HUES64 (cell line): ENCODE data around the gene OR6A2. TPM values are rescaled to one million over a fixed set of nuclear protein-coding genes. Genes with fewer than 3 reads are reported as not detected.

Experiments used
- H3K27ac ChIP-seq: 2 replicates; pipeline ENCODE4 v1.7.0; 2013; ENCODE audit warnings: low read depth, low read length, inconsistent platforms
- H3K27me3 ChIP-seq: 2 replicates; pipeline ENCODE4 v1.6.1; 2013; ENCODE audit warnings: mild to moderate bottlenecking, low read length; ENCODE audit not compliant: insufficient read depth
- H3K36me3 ChIP-seq: 2 replicates; pipeline ENCODE4 v1.6.1; 2013; ENCODE audit warnings: mild to moderate bottlenecking, low read length; ENCODE audit not compliant: insufficient read depth
- H3K4me1 ChIP-seq: 2 replicates; pipeline ENCODE4 v1.6.1; 2013; ENCODE audit warnings: mild to moderate bottlenecking, low read length, moderate library complexity; ENCODE audit not compliant: insufficient read depth
- H3K4me3 ChIP-seq: 2 replicates; pipeline ENCODE4 v1.5.1; 2013; ENCODE audit warnings: mild to moderate bottlenecking, low read length, moderate library complexity
- H3K9ac ChIP-seq: 2 replicates; pipeline ENCODE4 v1.6.1; 2013; ENCODE audit warnings: mild to moderate bottlenecking, low read depth, low read length
- H3K9me3 ChIP-seq: 2 replicates; pipeline ENCODE4 v1.6.1; 2013; ENCODE audit warnings: low read depth, low read length; ENCODE audit not compliant: insufficient read depth
- WGBS: fragments of 150-250, 120-280 bp; methylation state at CpG from one replicate; pipeline ENCODE4 v1.1.7; 2013; ENCODE audit warnings: missing lambda C conversion rate; 5-methylcytosine and 5-hydroxymethylcytosine counted together
- polyA plus RNA-seq, 2 experiments: library from polyadenylated mRNA; stranded (reverse); fragments of 50-300 nt; gene quantifications; one replicate each; pipeline ENCODE4 v1.2.3, GENCODE V29; 2013

Gene OR6A2
- polyA plus RNA-seq (2013, experiment 1 of 2) = not detected
- polyA plus RNA-seq (2013, experiment 2 of 2) = not detected

DNA sequence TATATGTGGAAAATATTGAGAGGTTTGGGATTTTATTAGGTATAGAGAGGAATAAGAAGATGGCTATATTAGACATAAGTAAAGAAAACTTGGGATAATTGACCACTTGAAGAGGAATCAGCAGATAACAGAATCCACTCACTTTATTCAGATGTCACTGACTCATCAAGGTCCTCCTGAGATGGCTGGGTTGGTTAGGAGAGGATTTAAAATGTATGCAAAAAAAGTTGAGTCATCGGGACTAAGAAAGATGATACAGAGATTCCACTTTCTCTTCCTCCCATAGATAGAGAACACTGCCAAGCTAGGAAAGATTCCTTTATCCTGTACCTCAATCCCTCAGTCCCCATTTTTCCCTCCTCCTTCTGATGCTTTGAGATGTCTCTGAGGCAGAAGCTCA, at the start of gene OR6A2:
Gene OR6A2 (minus strand): TSS at position 288 of the 400 bp plus-strand sequence. CDS start 3,981 bp downstream, outside the sequence.
- H3K36me3 ChIP-seq = no peaks in the 10 kb centered on the region
- H3K27ac ChIP-seq = peak within 1 kb of the TSS; percentile 66; the same call in 1 of the 2 replicates
- 100% methylated on average over 1 of the region's 1 CpG for WGBS
- no peaks in the 10 kb centered on the region for H3K4me1 ChIP-seq
- H3K4me3 ChIP-seq = no peak within 1 kb of the TSS
- no peak within 1 kb of the TSS for H3K9ac ChIP-seq
- H3K27me3 ChIP-seq = no peaks in the 10 kb centered on the region
- H3K9me3 ChIP-seq = peaks cover 16% of the 10 kb centered on the region

DNA sequence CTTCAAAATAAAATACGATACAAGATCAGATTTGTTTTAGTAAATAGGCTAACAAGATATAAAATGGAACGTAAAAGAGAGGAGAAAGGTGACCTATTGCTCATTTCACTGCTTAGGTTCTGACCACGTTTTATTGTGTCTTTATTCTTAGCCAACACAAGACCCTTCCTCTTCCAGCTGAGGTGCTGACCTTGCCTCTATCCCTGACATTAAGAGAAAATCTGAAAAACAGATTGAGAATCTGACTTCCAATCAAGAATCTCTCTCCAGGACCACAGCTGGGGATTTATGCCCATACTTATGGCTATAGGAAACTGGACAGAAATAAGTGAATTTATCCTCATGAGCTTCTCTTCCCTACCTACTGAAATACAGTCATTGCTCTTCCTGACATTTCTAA, 45.9 kb upstream of the OR6A2 start, which contains the start of gene OR10A5:
Gene OR10A5 (plus strand): TSS at position 301 of the 400 bp plus-strand sequence. CDS start 0 bp downstream, at position 301.
- Histone ChIP-seq H3K27me3 (no peaks in the 10 kb centered on the region), H3K9me3 (peaks cover 9% of the 10 kb centered on the region; the same call in 1 of the 2 replicates)
- WGBS = 96% methylated on average over 3 of the region's 3 CpGs

DNA sequence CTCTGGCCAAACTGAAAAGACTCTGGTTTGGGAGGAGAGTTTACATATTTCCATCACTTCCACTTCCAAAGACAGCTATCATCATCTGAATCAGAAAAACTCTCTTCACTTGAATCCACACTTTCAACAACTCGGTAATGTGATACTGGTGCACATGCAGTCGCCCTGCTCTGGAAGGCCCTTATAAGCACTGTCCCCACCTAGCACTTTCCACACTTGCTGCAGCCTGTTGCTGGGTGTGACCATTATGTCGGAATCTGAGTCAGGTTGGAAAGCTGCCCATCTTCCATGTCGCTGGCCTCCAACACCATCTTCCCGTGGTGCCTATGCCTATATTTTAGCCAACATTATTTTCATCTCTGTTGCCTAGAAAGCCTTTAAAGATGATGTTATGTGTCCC, 44.9 kb upstream of the OR6A2 start:
- H3K36me3 ChIP-seq = no peaks in the 10 kb centered on the region
- no peaks in the 10 kb centered on the region for H3K27me3 ChIP-seq
- no peak overlapping the region for H3K9ac ChIP-seq
- H3K4me1 ChIP-seq = peaks cover 17% of the 10 kb centered on the region
- no peak overlapping the region for H3K4me3 ChIP-seq
- WGBS = 96% methylated on average over 5 of the region's 5 CpGs
- H3K9me3 ChIP-seq = peaks cover 9% of the 10 kb centered on the region; the same call in 1 of the 2 replicates
- peak overlapping the region; percentile 74; the same call in 1 of the 2 replicates for H3K27ac ChIP-seq

More for the DNA sequence above, 45.9 kb upstream of the OR6A2 start, which contains the start of gene OR10A5:
- Histone ChIP-seq H3K4me3 (no peak within 1 kb of the TSS), H3K36me3 (no peaks in the 10 kb centered on the region), H3K9ac (no peak within 1 kb of the TSS), H3K27ac (no peak within 1 kb of the TSS), H3K4me1 (peaks cover 17% of the 10 kb centered on the region)

DNA sequence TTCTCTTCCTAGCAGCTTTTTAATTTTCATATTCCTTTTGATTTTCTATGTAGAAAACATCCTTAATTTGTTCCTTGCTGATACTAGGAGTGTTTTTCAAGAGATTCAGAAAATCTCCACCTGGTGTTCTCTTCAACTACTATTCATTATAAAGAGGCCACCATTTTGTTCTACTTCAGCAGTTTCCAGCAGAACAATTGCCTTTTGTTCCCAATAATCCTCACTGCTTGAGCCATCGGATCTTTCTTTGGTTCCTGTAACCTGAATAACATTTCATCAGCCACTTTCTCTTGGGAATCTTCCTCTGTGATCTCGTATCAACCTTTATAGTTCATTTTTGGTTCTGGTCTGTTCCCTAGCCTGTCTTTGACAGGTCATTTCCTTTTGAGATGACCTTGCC, 44.2 kb upstream of the OR6A2 start:
- 67% methylated on average over 2 of the region's 2 CpGs for WGBS
- no peak overlapping the region for H3K9ac ChIP-seq

DNA sequence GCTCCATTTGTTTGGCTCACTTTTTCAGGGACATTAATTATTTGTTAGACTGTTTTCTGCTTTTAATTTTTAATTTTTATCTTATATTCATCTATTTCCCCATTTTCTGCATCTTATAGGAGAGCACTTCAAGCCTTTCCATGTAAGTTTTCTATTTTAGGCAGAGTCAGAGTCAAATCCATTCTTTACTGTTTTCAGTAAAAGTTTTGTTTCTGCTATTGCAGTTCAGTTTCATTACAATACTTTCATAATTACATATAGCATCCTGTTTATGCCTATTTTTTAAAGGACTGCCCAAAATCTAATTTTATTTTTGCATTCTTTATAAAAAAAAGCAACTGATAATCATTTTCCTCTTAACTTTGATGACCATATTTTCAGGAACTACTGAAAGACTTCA, 42.2 kb upstream of the OR6A2 start:
- Histone ChIP-seq H3K9me3 (peaks cover 9% of the 10 kb centered on the region; the same call in 1 of the 2 replicates), H3K27me3 (no peaks in the 10 kb centered on the region), H3K4me1 (peaks cover 10% of the 10 kb centered on the region), H3K4me3 (no peak overlapping the region), H3K36me3 (no peaks in the 10 kb centered on the region), H3K27ac (no peak overlapping the region), H3K9ac (no peak overlapping the region)

More for the DNA sequence above, 44.2 kb upstream of the OR6A2 start:
- peaks cover 9% of the 10 kb centered on the region; the same call in 1 of the 2 replicates for H3K9me3 ChIP-seq
- no peaks in the 10 kb centered on the region for H3K36me3 ChIP-seq
- H3K4me1 ChIP-seq = peaks cover 17% of the 10 kb centered on the region
- H3K27ac ChIP-seq = peak overlapping the region; percentile 74; the same call in 1 of the 2 replicates
- no peak overlapping the region for H3K4me3 ChIP-seq
- no peaks in the 10 kb centered on the region for H3K27me3 ChIP-seq

DNA sequence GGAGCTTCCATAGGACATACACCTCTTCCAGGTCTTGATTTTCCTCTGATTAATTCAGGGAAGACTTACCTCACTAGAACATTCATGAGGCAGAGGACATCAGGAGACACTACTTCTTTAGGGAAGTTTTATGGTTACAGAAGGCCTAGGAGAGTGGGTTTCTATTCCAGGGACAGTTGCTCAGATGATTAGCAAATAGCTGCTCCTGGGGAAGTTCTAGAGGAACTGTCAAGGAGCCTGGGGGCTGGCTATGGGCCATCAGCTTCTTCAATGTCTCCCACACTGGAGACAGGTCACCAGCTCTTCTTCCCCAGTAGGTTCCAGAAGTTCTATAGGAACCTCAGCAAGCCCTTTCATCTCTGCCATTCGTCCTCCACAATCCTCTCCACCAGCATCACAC, 34.5 kb upstream of the OR6A2 start:
- Histone ChIP-seq H3K4me1 (no peaks in the 10 kb centered on the region), H3K9ac (no peak overlapping the region), H3K36me3 (no peaks in the 10 kb centered on the region), H3K9me3 (no peaks in the 10 kb centered on the region), H3K4me3 (no peak overlapping the region), H3K27ac (no peak overlapping the region), H3K27me3 (no peaks in the 10 kb centered on the region)
- WGBS = no CpG with 5 or more reads among the region's 1 CpG

DNA sequence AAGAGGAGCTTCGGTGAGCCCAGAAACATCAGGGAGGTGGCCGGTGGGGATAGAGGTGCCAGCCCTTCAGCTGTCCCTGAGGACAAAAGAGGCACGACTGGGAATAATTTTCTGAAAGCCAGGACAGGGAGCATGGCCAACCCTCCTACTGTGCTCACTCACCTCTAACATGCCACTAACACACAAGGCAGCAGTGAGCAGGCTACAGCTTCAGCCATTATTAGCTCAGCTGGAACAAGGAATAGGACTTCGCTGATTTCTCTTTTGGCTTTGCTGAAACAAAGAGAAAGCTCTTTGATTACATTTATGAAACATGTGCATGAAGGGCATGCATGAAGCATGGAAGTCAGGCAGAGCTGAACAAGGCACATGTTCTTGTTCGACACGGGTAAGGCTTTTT, 33.9 kb upstream of the OR6A2 start:
- Histone ChIP-seq H3K4me3 (no peak overlapping the region), H3K4me1 (no peaks in the 10 kb centered on the region), H3K27me3 (no peaks in the 10 kb centered on the region), H3K9me3 (no peaks in the 10 kb centered on the region), H3K36me3 (no peaks in the 10 kb centered on the region), H3K9ac (no peak overlapping the region), H3K27ac (no peak overlapping the region)
- 86% methylated on average over 6 of the region's 6 CpGs for WGBS

DNA sequence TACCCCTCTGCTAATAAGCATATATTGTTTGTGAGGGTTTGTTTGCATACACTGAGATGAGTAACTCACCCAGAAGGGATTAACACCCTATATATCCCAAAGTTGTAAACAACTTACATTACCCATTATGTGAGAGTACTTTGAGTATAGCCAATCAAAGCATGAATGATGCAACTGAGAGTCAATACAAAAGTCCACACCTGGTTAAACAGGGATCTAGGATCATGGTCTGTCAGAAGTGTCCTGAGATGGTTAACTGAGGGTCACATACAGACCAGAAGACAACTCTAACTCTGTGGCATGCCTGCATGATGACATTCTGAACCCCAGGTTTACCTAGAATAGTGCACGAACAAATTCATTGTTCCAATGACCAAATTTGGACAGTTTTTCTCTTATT, 28.6 kb upstream of the OR6A2 start:
- no peak overlapping the region for H3K27ac ChIP-seq
- H3K27me3 ChIP-seq = no peaks in the 10 kb centered on the region
- no peaks in the 10 kb centered on the region for H3K4me1 ChIP-seq
- 95% methylated on average over 1 of the region's 1 CpG for WGBS
- H3K9me3 ChIP-seq = no peaks in the 10 kb centered on the region
- H3K4me3 ChIP-seq = no peak overlapping the region
- no peak overlapping the region for H3K9ac ChIP-seq
- no peaks in the 10 kb centered on the region for H3K36me3 ChIP-seq

DNA sequence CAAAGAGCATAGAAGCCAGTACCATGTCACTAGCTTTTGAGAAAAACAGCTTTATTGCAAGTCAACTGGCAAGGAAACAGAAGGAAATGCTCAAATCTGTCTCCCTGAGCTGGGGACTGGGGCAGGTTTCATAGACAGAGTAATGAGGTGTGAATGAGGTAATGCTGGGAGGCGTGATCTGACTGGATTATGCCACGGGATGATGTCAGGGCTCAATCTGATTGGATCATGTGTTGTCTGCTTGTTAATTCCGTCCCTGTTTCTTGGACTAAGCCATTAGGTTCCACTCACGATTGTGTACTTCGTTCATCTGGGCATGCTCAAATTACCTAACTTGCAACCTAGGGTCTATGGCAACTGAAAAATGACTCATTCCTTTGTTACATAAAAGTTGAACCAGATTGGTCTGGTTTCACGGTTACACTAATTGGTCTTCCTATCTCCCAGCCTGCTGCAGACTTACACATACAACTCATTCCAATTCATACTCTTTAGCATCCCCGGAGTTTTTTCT, 25.8 kb upstream of the OR6A2 start:
- Histone ChIP-seq H3K36me3 (no peaks in the 10 kb centered on the region), H3K27ac (no peak overlapping the region), H3K9me3 (no peaks in the 10 kb centered on the region), H3K4me1 (no peaks in the 10 kb centered on the region), H3K4me3 (no peak overlapping the region), H3K9ac (no peak overlapping the region), H3K27me3 (no peaks in the 10 kb centered on the region)
- 90% methylated on average over 7 of the region's 7 CpGs for WGBS

DNA sequence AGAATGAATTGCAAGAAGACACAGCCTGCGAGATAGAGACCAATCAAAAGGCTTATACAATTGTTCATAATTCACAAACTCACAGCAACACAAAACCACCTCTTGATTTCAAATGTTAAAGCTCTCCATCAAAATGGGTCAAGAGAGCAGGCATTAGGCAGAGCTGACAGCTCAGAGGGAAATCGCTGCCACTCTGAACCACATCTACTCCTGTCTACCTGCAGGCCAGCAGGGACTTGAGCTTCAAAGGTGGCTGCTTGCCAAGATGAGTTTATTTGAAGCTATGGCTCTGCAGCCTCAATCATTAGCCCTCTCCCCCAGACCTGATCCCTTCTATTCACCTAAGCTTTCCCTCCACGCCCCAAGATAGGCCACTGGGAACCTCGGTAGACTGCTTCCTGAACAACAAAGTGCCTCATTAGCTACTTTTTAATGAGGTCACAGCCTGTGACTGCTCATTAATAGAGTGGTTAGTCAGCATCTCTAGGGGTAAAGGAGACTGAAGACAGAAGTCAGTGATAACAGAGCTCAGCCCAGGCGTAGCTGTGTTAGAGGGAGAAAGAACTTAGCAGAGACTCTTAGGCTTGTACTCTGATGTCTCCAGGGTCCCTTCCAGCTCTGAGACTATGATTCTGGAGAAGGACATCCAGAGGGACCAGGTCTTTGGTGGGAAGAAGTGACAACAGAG, 24.8 kb upstream of the OR6A2 start:
- Histone ChIP-seq H3K27ac (no peak overlapping the region), H3K4me3 (no peak overlapping the region), H3K4me1 (no peaks in the 10 kb centered on the region), H3K36me3 (no peaks in the 10 kb centered on the region), H3K9ac (no peak overlapping the region), H3K27me3 (no peaks in the 10 kb centered on the region), H3K9me3 (peaks cover under 1% of the 10 kb centered on the region; the same call in 1 of the 2 replicates)
- 92% methylated on average over 5 of the region's 5 CpGs for WGBS

DNA sequence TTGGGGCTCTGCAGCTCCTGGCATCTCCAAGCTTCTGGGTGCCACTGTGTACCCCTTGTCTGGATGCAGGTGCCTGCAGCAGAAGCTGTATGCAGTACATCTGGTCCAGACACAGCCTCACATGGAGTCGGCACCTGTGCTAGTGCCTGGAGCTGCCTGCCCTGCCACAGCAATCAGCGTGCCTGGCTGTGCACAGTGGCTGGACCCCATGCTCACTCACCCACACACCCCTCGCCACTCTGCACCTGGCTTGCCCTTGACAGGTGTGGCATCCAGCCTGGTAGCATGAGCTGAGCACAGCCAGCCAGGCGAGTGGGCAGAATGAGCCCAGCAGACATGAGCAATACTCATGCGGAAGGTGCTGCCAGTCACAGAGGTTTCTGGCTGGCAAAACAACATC, 19.5 kb upstream of the OR6A2 start:
- 94% methylated on average over 5 of the region's 5 CpGs for WGBS
- Histone ChIP-seq H3K4me3 (no peak overlapping the region), H3K36me3 (no peaks in the 10 kb centered on the region), H3K4me1 (no peaks in the 10 kb centered on the region), H3K27ac (no peak overlapping the region), H3K9ac (no peak overlapping the region), H3K9me3 (peaks cover 11% of the 10 kb centered on the region; the same call in 1 of the 2 replicates), H3K27me3 (no peaks in the 10 kb centered on the region)
